K562 (cell line): ENCODE data around the gene RDH5. TPM values are rescaled to one million over a fixed set of nuclear protein-coding genes. Genes with fewer than 3 reads are reported as not detected.

Experiments used
- ADNP ChIP-seq: fragments of 200-800 bp; sonication (Bioruptor generic); IDR thresholded peaks from 2 replicates; pipeline ENCODE4 v1.6.1; 2016; ENCODE audit warnings: missing genetic modification characterization, missing compliant biosample characterization
- CREBBP ChIP-seq: IDR thresholded peaks from one replicate; pipeline ENCODE4 v1.6.1; 2012; ENCODE audit warnings: low read depth, mild to moderate bottlenecking, control low read depth, inconsistent platforms, low read length
- CSDE1 ChIP-seq, 2 experiments: fragments of 450-650 bp; IDR thresholded peaks; 2 replicates each; pipeline ENCODE4 v1.6.1; 2016; ENCODE audit warnings: mild to moderate bottlenecking in 1 of 2
- ESRRA ChIP-seq: fragments of 450-650 bp; IDR thresholded peaks from 2 replicates; pipeline ENCODE4 v1.6.1; 2014; ENCODE audit warnings: low read depth, mild to moderate bottlenecking, moderate library complexity, borderline replicate concordance
- FOXK2 ChIP-seq, 2 experiments: fragments of 450-650 bp; IDR thresholded peaks in 1 of 2; conservative IDR thresholded peaks in 1 of 2; 2 replicates each; pipeline ENCODE4 v1.6.1; 2016; ENCODE audit warnings: low read depth in 2 of 2, mild to moderate bottlenecking in 1 of 2
- HDAC1 ChIP-seq, 2 experiments: fragments of 450-650 bp; IDR thresholded peaks; 2 replicates each; pipeline ENCODE4 v1.6.1; 2016 to 2017; ENCODE audit warnings: inconsistent platforms in 1 of 2, mild to moderate bottlenecking in 1 of 2, moderate library complexity in 1 of 2
- HINFP ChIP-seq: fragments of 450-650 bp; conservative IDR thresholded peaks from 2 replicates; pipeline ENCODE4 v1.6.1; 2016; ENCODE audit warnings: missing genetic modification characterization, low read depth, mild to moderate bottlenecking, control low read depth, missing compliant biosample characterization
- HMGXB4 ChIP-seq: sonication (generic); formaldehyde crosslinking; IDR thresholded peaks from 2 replicates; pipeline ENCODE4 v1.8.1; 2023; ENCODE audit warnings: mild to moderate bottlenecking, missing genetic modification reagents
- NCOA6 ChIP-seq: fragments of 450-650 bp; IDR thresholded peaks from 2 replicates; pipeline ENCODE4 v1.6.1; 2017; ENCODE audit warnings: mild to moderate bottlenecking
- PCBP1 ChIP-seq: fragments of 200-400 bp; formaldehyde crosslinking; IDR thresholded peaks from 2 replicates; pipeline ENCODE4 v1.6.1; 2018; ENCODE audit warnings: mild to moderate bottlenecking, low read depth, low read length; ENCODE audit not compliant: poor library complexity, severe bottlenecking
- PCBP2 ChIP-seq: fragments of 200-400 bp; formaldehyde crosslinking; IDR thresholded peaks from 2 replicates; pipeline ENCODE4 v1.6.1; 2018; ENCODE audit warnings: low read length, low read depth, mild to moderate bottlenecking, moderate library complexity; ENCODE audit not compliant: poor library complexity, severe bottlenecking
- RBM17 ChIP-seq: fragments of 200-400 bp; formaldehyde crosslinking; IDR thresholded peaks from 2 replicates; pipeline ENCODE4 v1.6.1; 2017; ENCODE audit warnings: low read depth, mild to moderate bottlenecking, low read length, borderline replicate concordance
- RFX7 ChIP-seq: fragments of 250-450 bp; sonication (Bioruptor Pico); IDR thresholded peaks from 2 replicates; pipeline ENCODE4 v1.5.1; 2021; ENCODE audit warnings: mild to moderate bottlenecking
- SMARCA4 ChIP-seq: fragments of 450-650 bp; IDR thresholded peaks from 2 replicates; pipeline ENCODE4 v1.6.1; 2016
- SP2 ChIP-seq: IDR thresholded peaks from 2 replicates; pipeline ENCODE4 v1.6.1; 2011; ENCODE audit warnings: mild to moderate bottlenecking, low read depth, low read length, moderate library complexity; ENCODE audit not compliant: poor library complexity, severe bottlenecking; ENCODE audit errors: extremely low read depth
- THRB ChIP-seq: fragments of 450-650 bp; formaldehyde crosslinking; conservative IDR thresholded peaks from 2 replicates; pipeline ENCODE4 v1.4.0; 2022; ENCODE audit warnings: mild to moderate bottlenecking, missing genetic modification characterization
- TSC22D4 ChIP-seq: fragments of 450-650 bp; IDR thresholded peaks from 2 replicates; pipeline ENCODE4 v1.6.1; 2016; ENCODE audit warnings: missing genetic modification characterization, missing biosample characterization, control low read depth
- XRCC4 ChIP-seq: IDR thresholded peaks from one replicate; pipeline ENCODE4 v1.6.1; 2011; ENCODE audit not compliant: insufficient read depth, insufficient read length; ENCODE audit errors: extremely low read depth
- ZFP36 ChIP-seq: fragments of 150-350 bp; IDR thresholded peaks from 2 replicates; pipeline ENCODE4 v1.6.1; 2018; ENCODE audit warnings: low read length, low read depth; ENCODE audit not compliant: partially characterized antibody
- ZKSCAN1 ChIP-seq: fragments of 150-350 bp; IDR thresholded peaks from 2 replicates; pipeline ENCODE4 v1.6.1; 2016; ENCODE audit warnings: low read depth, low read length
- ZNF511 ChIP-seq: sonication (generic); formaldehyde crosslinking; IDR thresholded peaks from 2 replicates; pipeline ENCODE4 v1.8.0; 2022; ENCODE audit warnings: mild to moderate bottlenecking, missing genetic modification reagents
- ZSCAN32 ChIP-seq: fragments of 450-650 bp; formaldehyde crosslinking; IDR thresholded peaks from 2 replicates; pipeline ENCODE4 v1.4.0; 2020; ENCODE audit warnings: mild to moderate bottlenecking, moderate library complexity
- polyA plus RNA-seq, 8 experiments: library from polyadenylated mRNA; depleted of rRNA in 4 of 8; stranded (reverse) in 5 of 8; unstranded in 3 of 8; fragments of >200 nt; fragmentation: Nextera tagmentation in 2 of 8; fragmentation: Illumina TruSeq in 1 of 8; extraction: Ambion mirVana in 2 of 8; extraction: Trizol in 1 of 8; gene quantifications; 2 replicates each; pipeline versions ENCODE4 v1.2.1 to v1.2.3, GENCODE V29; 2011 to 2014; ENCODE audit warnings: inconsistent platforms in 1 of 8, missing spikeins in 1 of 8
- total RNA-seq, 7 experiments: library from RNA; depleted of rRNA in 6 of 7; stranded (reverse); fragments of >200 nt in 6 of 7; fragmentation: Illumina TruSeq in 2 of 7; extraction: Trizol in 2 of 7; gene quantifications; 2 replicates each; pipeline versions ENCODE4 v1.2.1 to v1.2.3, GENCODE V29; 2011 to 2021; ENCODE audit warnings: low replicate concordance in 1 of 7

RDH5 gene
- total and polyA plus RNA-seq, 9 of the 15 experiments (the other 6 are each of a cell fraction or from before 2014, with no cell fraction given): 0.28 to 2.0 (median 1.1) TPM; not detected in 1

- 0 out of 2 replicates have a peak, but pooled peaks have one; percentile 1 for TF ChIP-seq THRB
- TF ChIP-seq RFX7 (CRISPR knock-in tag): no peak
- no peak for TF ChIP-seq XRCC4
- no peak for TF ChIP-seq PCBP2
- TF ChIP-seq HDAC1 (IDR thresholded peaks at IDR 0.05): peak; percentile 73 to 99; a peak in 3 of 4 replicates
- peak; percentile 91 to 94 for TF ChIP-seq FOXK2 (conservative IDR thresholded peaks at IDR 0.05 in 1 of 2, IDR thresholded peaks at IDR 0.05 in 1 of 2; ENCODE audit: low read depth in 2 of 2)
- no peak for TF ChIP-seq HINFP (tag)
- TF ChIP-seq ADNP (tag): no peak
- TF ChIP-seq PCBP1: no peak
- TF ChIP-seq ZNF511 (CRISPR knock-in tag): peak; percentile 81
- TF ChIP-seq HMGXB4 (CRISPR knock-in tag): no peak
- no peak; the same call in 1 of the 2 replicates for TF ChIP-seq ZSCAN32 (CRISPR knock-in tag)
- no peak for TF ChIP-seq CREBBP
- no peak for TF ChIP-seq RBM17
- TF ChIP-seq ZFP36: no peak
- TF ChIP-seq NCOA6: no peak
- TF ChIP-seq SP2: peak; percentile 53
- TF ChIP-seq CSDE1 (IDR thresholded peaks at IDR 0.05): no peak
- peak; percentile 43; the same call in 1 of the 2 replicates for TF ChIP-seq ZKSCAN1
- TF ChIP-seq TSC22D4: no peak
- peak; percentile 70 for TF ChIP-seq ESRRA
- TF ChIP-seq SMARCA4: no peak
Observed at GRCh38 chr12:55715833-55716581, 4.2 kb upstream of the RDH5 start, which contains the start of gene BLOC1S1 (continued).
